Psoas muscle (tissue), 8 donors: ENCODE results near the gene NEU4. TPM values are rescaled to one million over a fixed set of nuclear protein-coding genes. Genes with fewer than 3 reads are reported as not detected.
"Not testable (repeated sequence)": the region's sequence is repeated elsewhere in the genome, so short reads cannot be mapped to it uniquely, and the experiment has no call there.

Source experiments
- ATAC-seq, 4 donors: fragments of 200-7000 bp; cut with Tn5 transposase; one replicate each; pipeline ENCODE4 v1.9.1; 2020; ENCODE audit warnings: moderate library complexity in 3 of 4, mild to moderate bottlenecking in 2 of 4
- DNase-seq, 2 donors: peaks; one replicate each; pipeline ENCODE4 v3.0.0-alpha.2; 2020
- H3K27ac ChIP-seq: fragments of 200-600 bp; one replicate; pipeline ENCODE4 v1.8.0; 2022
- H3K27me3 ChIP-seq, 3 donors: fragments of 200-600 bp in 1 of 3; one replicate each; pipeline versions ENCODE4 v1.6.1 to v1.8.0; 2013 to 2022; ENCODE audit warnings: low read length in 2 of 3, mild to moderate bottlenecking in 2 of 3, moderate library complexity in 1 of 3; ENCODE audit not compliant: insufficient read depth in 3 of 3
- H3K36me3 ChIP-seq, 2 donors: fragments of 200-600 bp in 1 of 2; one replicate each; pipeline versions ENCODE4 v1.6.1 to v1.8.0; 2013 to 2022; ENCODE audit warnings: low read depth in 1 of 2, mild to moderate bottlenecking in 1 of 2, moderate library complexity in 1 of 2; ENCODE audit not compliant: insufficient read depth in 1 of 2
- H3K4me1 ChIP-seq: fragments of 200-600 bp; one replicate; pipeline ENCODE4 v1.8.0; 2022
- H3K4me3 ChIP-seq: fragments of 200-600 bp; one replicate; pipeline ENCODE4 v1.8.0; 2022; ENCODE audit warnings: mild to moderate bottlenecking
- H3K9me3 ChIP-seq: fragments of 200-600 bp; one replicate; pipeline ENCODE4 v1.8.0; 2022
- CTCF ChIP-seq: fragments of 200-600 bp; IDR thresholded peaks from one replicate; pipeline ENCODE4 v1.8.0; 2022; ENCODE audit warnings: antibody characterized with exemption
- WGBS, 3 donors: extraction: QIAGEN DNeasy Blood & Tissue Kit; methylation state at CpG; one replicate each; pipeline versions ENCODE4 v1.1.6 to v1.1.7; 2013; 5-methylcytosine and 5-hydroxymethylcytosine counted together
- intact Hi-C, 2 donors: fragments of 100-400 bp; cut with DNase I; formaldehyde crosslinking; loops; one replicate each; pipeline versions ENCODE4 v1.11.0 to v1.14.2; 2022
- polyA plus RNA-seq, 3 donors: library from polyadenylated mRNA; stranded (reverse); fragments of 200-250 nt; gene quantifications; one replicate each; pipeline ENCODE4 v1.2.3, GENCODE V29; 2013
- total RNA-seq, 4 donors: library from RNA; stranded (reverse); fragmentation: NEBNext Ultra II Directional in 2 of 4; extraction: Animal tissue kit (Norgen Biotek cat#: 25700) in 2 of 4; gene quantifications; one replicate each; pipeline versions ENCODE4 v1.2.1 to v1.2.4, GENCODE V29; 2021 to 2023
- donor health status: healthy with polysubstance abuse.
- donor health status: DM: no; HTN: no; CAD: no; lungs with moderate emphysema.
- donor health status: Bipolar disorder and iron deficiency.
- donor health status: healthy.
- donor health status: DM: yes; HTN: yes; CAD: no.
- donor health status: DM: no; HTN: no; CAD: no.
- donor health status: DM: no; HTN: no; CAD: no.
- donor health status: DM: yes; HTN: yes; CAD: no.

The NEU4 gene
- total and polyA plus RNA-seq, 7 donors: 0.44 to 54.6 (median 7.5) TPM

GRCh38 chr2:241799522-241800197, 9.3 kb upstream of the NEU4 start:
- DNase-seq (peak; percentile 3 to 25), ATAC-seq (no peak)
- intact Hi-C loops: no loop called here
- WGBS, 3 donors: 82 to 86% (median 83%) methylated on average over 8 to 10 of the region's 10 CpGs
- H3K4me3 ChIP-seq: no peak overlapping the region
- H3K36me3 ChIP-seq: no peaks in the 10 kb centered on the region
- H3K4me1 ChIP-seq: peaks cover 3% of the 10 kb centered on the region
- no peak overlapping the region for H3K27ac ChIP-seq
- TF ChIP-seq CTCF: no peak
- H3K9me3 ChIP-seq: no peaks in the 10 kb centered on the region
- H3K27me3 ChIP-seq: peaks cover 0 to 18% (median 0%) of the 10 kb centered on the region in 3 donors

DNA sequence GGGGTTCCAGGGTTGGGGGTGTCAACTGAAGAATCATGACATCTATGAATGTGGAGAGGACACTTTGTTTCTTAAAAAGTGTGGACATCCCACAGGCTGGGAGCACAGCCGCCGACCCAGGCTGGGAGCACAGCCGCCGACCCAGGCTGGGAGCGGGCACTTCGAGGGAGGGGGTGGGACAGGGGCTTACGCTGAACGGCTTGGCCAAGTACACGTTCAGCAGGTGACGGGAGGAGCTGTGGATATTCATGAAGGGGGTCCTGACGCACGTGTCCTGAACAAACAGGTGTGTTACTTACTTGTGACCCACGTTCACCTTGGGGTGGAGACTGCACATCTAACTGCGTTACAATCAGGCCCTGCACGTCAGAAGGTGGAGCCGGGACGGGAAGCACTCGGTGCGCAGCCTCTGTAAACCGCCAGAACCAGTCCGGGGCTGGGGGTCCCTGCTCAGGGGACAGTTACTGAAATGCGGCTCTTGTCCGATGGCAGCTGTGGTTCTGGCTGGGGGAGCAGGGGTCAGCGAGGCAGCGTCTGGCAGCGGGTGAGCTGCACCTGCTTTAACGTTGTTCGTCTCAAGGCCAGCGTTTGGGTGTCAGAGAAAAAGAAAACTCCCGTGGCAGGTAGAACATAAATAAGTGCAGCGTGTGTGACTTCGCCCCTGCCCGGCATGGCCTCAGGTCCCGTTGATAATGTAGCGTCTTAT, 8.6 kb upstream of the NEU4 start:
- intact Hi-C loops: not testable (repeated sequence)
- H3K27me3 ChIP-seq: peaks cover 0 to 20% (median 0%) of the 10 kb centered on the region in 3 donors

GRCh38 chr2:241801611-241802420, 7.2 kb upstream of the NEU4 start:
- Histone ChIP-seq H3K27me3 (peaks cover 0 to 20% (median 0%) of the 10 kb centered on the region in 3 donors), H3K4me1 (peaks cover 3% of the 10 kb centered on the region), H3K4me3 (no peak overlapping the region), H3K36me3 (no peaks in the 10 kb centered on the region), H3K9me3 (no peaks in the 10 kb centered on the region), H3K27ac (no peak overlapping the region)
- intact Hi-C loops: no loop called here
- DNase-seq (peak in 1 of 2 donors; percentile 11), ATAC-seq (no peak)
- no peak for TF ChIP-seq CTCF
- WGBS, 3 donors: 84 to 88% (median 86%) methylated on average over 38 to 44 of the region's 44 CpGs

More for the DNA sequence above, 8.6 kb upstream of the NEU4 start:
- not testable (repeated sequence) for ATAC-seq, H3K4me1 ChIP-seq, H3K36me3 ChIP-seq, H3K27ac ChIP-seq, H3K4me3 ChIP-seq, H3K9me3 ChIP-seq
- WGBS, 3 donors: 74 to 77% (median 75%) methylated on average over 35 of the region's 35 CpGs
- peak in 1 of 2 donors; percentile 48 for DNase-seq

DNA sequence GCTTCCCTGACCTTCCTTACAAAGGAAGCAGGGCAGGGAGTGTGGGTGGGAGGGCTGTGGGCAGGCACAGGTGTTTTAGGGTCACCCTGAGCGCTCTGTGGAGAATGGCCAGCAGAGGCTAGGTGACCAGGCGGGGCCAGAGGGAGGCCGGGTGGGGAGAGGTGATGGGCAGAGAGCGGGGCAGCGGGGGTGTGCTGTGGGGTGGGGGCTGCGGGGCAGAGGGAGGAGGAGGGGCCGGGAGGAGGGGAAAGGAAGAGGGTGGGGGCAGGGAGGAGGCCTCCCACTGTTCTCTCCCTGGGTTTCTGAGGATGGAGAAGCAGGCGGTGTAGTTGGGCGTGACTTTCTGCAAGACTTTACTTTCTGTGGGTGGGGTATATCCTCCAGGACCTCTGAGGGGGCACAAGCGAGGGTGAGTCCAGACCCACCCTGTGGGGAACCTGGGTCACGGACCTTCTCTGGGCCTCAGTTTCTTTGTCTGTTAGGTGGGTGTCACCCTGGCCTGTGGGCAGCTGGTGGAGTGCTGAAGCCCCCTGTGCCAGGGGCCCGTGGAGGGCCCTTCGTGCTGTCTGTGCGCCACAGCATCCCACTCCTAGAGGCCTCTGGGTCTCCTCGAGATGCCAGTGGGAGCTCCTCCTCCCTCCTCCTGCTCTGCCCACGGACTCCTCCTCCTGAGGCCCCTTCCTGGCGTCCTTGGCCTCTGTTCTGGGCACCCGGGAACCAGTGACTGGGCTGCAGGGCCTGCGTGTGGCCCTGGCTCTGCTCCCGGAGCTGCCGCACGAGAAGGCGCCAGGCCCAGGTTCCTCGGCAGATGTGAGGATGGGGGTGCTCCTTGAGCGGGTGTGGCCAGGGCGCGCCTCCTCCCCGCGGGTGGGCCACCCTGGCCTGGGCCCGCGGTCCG, 6.3 kb upstream of the NEU4 start:
- intact Hi-C loops: no loop called here
- Histone ChIP-seq H3K27me3 (peaks cover 0 to 20% (median 0%) of the 10 kb centered on the region in 3 donors), H3K4me1 (peaks cover 3% of the 10 kb centered on the region), H3K9me3 (no peaks in the 10 kb centered on the region), H3K27ac (no peak overlapping the region), H3K4me3 (peak overlapping the region; percentile 61), H3K36me3 (no peaks in the 10 kb centered on the region)
- 57 to 75% (median 63%) methylated on average over 15 to 32 of the region's 32 CpGs for WGBS, 3 donors
- DNase-seq (peak; percentile 10 to 26), ATAC-seq (no peak)
- TF ChIP-seq CTCF: no peak
